HepG2 (cell line): ENCODE data around the gene CUL4A. TPM values are rescaled to one million over a fixed set of nuclear protein-coding genes. Genes with fewer than 3 reads are reported as not detected.

Experiments
- ATF1 ChIP-seq: IDR thresholded peaks from 2 replicates; pipeline ENCODE4 v1.6.1; 2016; ENCODE audit warnings: mild to moderate bottlenecking, control low read depth
- BCLAF1 ChIP-seq: fragments of 450-650 bp; IDR thresholded peaks from 2 replicates; pipeline ENCODE4 v1.6.1; 2017; ENCODE audit warnings: mild to moderate bottlenecking
- GLI4 ChIP-seq: sonication (generic); formaldehyde crosslinking; IDR thresholded peaks from 2 replicates; pipeline ENCODE4 v1.5.1; 2020; ENCODE audit warnings: missing genetic modification reagents, mild to moderate bottlenecking, moderate library complexity, borderline replicate concordance
- HDAC2 ChIP-seq: sonication (generic); formaldehyde crosslinking; IDR thresholded peaks from 2 replicates; pipeline ENCODE4 v1.4.0; 2020; ENCODE audit warnings: missing genetic modification reagents
- KLF11 ChIP-seq: IDR thresholded peaks from 2 replicates; pipeline ENCODE4 v1.6.1; 2016; ENCODE audit warnings: missing compliant biosample characterization
- KMT2A ChIP-seq: sonication (generic); formaldehyde crosslinking; IDR thresholded peaks from 2 replicates; pipeline ENCODE4 v1.4.0; 2020; ENCODE audit warnings: missing genetic modification reagents
- NFYC ChIP-seq: IDR thresholded peaks from 2 replicates; pipeline ENCODE4 v1.6.1; 2016; ENCODE audit warnings: missing genetic modification reagents, missing compliant biosample characterization
- NONO ChIP-seq, 2 experiments: fragments of 450-650 bp in 1 of 2; sonication (generic) in 1 of 2; formaldehyde crosslinking in 1 of 2; IDR thresholded peaks in 1 of 2; conservative IDR thresholded peaks in 1 of 2; 2 replicates each; pipeline versions ENCODE4 v1.6.1 to v1.8.0; 2017 to 2022; ENCODE audit warnings: mild to moderate bottlenecking in 1 of 2, missing genetic modification reagents in 1 of 2, moderate library complexity in 1 of 2
- POLR2A ChIP-seq, 2 experiments: IDR thresholded peaks; 2 replicates each; pipeline ENCODE4 v1.6.1; 2011; ENCODE audit warnings: low read depth in 2 of 2, low read length in 2 of 2, mild to moderate bottlenecking in 1 of 2, moderate library complexity in 1 of 2; ENCODE audit not compliant: insufficient read depth in 1 of 2
- POLR2G ChIP-seq: fragments of 200-400 bp; formaldehyde crosslinking; IDR thresholded peaks from 2 replicates; pipeline ENCODE4 v1.6.1; 2018; ENCODE audit warnings: mild to moderate bottlenecking, low read depth, low read length, moderate library complexity
- PRMT3 ChIP-seq: sonication (generic); formaldehyde crosslinking; IDR thresholded peaks from 2 replicates; pipeline ENCODE4 v1.8.1; 2022; ENCODE audit warnings: low read depth, mild to moderate bottlenecking, moderate library complexity, missing genetic modification reagents, borderline replicate concordance
- TBL1XR1 ChIP-seq: fragments of 150-350 bp; IDR thresholded peaks from 2 replicates; pipeline ENCODE4 v1.6.1; 2014; ENCODE audit warnings: borderline replicate concordance, low read length; ENCODE audit not compliant: partially characterized antibody
- THRA ChIP-seq: sonication (generic); formaldehyde crosslinking; IDR thresholded peaks from 2 replicates; pipeline ENCODE4 v1.4.0; 2020; ENCODE audit warnings: missing genetic modification reagents, borderline replicate concordance
- THYN1 ChIP-seq: sonication (generic); formaldehyde crosslinking; IDR thresholded peaks from 2 replicates; pipeline ENCODE4 v1.8.1; 2023; ENCODE audit warnings: low read depth, mild to moderate bottlenecking, moderate library complexity, missing genetic modification reagents, borderline replicate concordance
- ZFY ChIP-seq: sonication (generic); formaldehyde crosslinking; IDR thresholded peaks from 2 replicates; pipeline ENCODE4 v1.4.0; 2020; ENCODE audit warnings: missing genetic modification reagents
- ZNF3 ChIP-seq: IDR thresholded peaks from 2 replicates; pipeline ENCODE4 v1.7.0; 2017; ENCODE audit warnings: inconsistent platforms
- ZNF558 ChIP-seq: sonication (generic); formaldehyde crosslinking; IDR thresholded peaks from 2 replicates; pipeline ENCODE4 v1.9.0; 2022; ENCODE audit warnings: mild to moderate bottlenecking, missing genetic modification reagents, borderline replicate concordance
- ZNF790 ChIP-seq: sonication (generic); formaldehyde crosslinking; IDR thresholded peaks from 2 replicates; pipeline ENCODE4 v1.8.0; 2022; ENCODE audit warnings: missing genetic modification reagents, mild to moderate bottlenecking, borderline replicate concordance
- ZZZ3 ChIP-seq: sonication (generic); formaldehyde crosslinking; IDR thresholded peaks from 2 replicates; pipeline ENCODE4 v1.4.0; 2020; ENCODE audit warnings: missing genetic modification reagents, mild to moderate bottlenecking, borderline replicate concordance
- polyA plus RNA-seq, 8 experiments: library from polyadenylated mRNA; depleted of rRNA in 3 of 8; stranded (reverse) in 7 of 8; unstranded in 1 of 8; fragments of >200 nt; fragmentation: Illumina TruSeq in 4 of 8; extraction: Trizol in 4 of 8; gene quantifications; 2 replicates each; pipeline versions ENCODE4 v1.2.1 to v1.2.3, GENCODE V29; 2011 to 2016; ENCODE audit warnings: low read depth in 4 of 8, missing spikeins in 1 of 8, mixed read lengths in 1 of 8; ENCODE audit not compliant: insufficient read depth in 1 of 8
- total RNA-seq, 5 experiments: library from RNA; depleted of rRNA; stranded (reverse); fragments of >200 nt; fragmentation: Illumina TruSeq; extraction: Trizol; gene quantifications; 2 replicates each; pipeline ENCODE4 v1.2.3, GENCODE V29; 2016; ENCODE audit warnings: low read depth in 1 of 5
- TF ChIP-seq, protein P1 (sequence below): sonication (generic); formaldehyde crosslinking; IDR thresholded peaks from 2 replicates; pipeline ENCODE4 v1.4.0; 2020; ENCODE audit warnings: missing genetic modification reagents
- TF ChIP-seq, protein P2 (sequence below): sonication (generic); formaldehyde crosslinking; IDR thresholded peaks from 2 replicates; pipeline ENCODE4 v1.4.0; 2020; ENCODE audit warnings: mild to moderate bottlenecking, missing genetic modification reagents

The CUL4A gene
- total and polyA plus RNA-seq, 2 of the 13 experiments (the other 11 are each of a cell fraction or from before 2014, with no cell fraction given), result 51.2 to 75.3 TPM

GRCh38 chr13:113208421-113209335 is 735 bp upstream of the CUL4A start, which contains the start of gene PCID2 (continued):
- TF ChIP-seq TBL1XR1 (peak; percentile 78), NFYC (CRISPR knock-in tag) (peak; percentile 40; the same call in 1 of the 2 replicates), HDAC2 (CRISPR knock-in tag) (peak; percentile 90), THYN1 (no peak), POLR2G (peak; percentile 83), ZZZ3 (CRISPR knock-in tag) (no peak; the same call in 1 of the 2 replicates), KLF11 (0 out of 2 replicates have a peak, but pooled peaks have one; percentile 39), KMT2A (CRISPR knock-in tag) (peak; percentile 99), ZNF790 (CRISPR knock-in tag) (no peak; the same call in 1 of the 2 replicates), ZNF3 (peak; percentile 68; the same call in 1 of the 2 replicates), POLR2A (IDR thresholded peaks at IDR 0.05; ENCODE audit: insufficient read depth in 1 of 2, low read depth in 2 of 2, low read length in 2 of 2) (peak in 1 of 2 experiments; percentile 83; a peak in 2 of 4 replicates), ZNF558 (no peak), PRMT3 (peak; percentile 35; the same call in 1 of the 2 replicates), BCLAF1 (no peak), NONO (IDR thresholded peaks at IDR 0.05) (no peak), NONO (CRISPR knock-in tag; conservative IDR thresholded peaks at IDR 0.05) (peak; percentile 93), GLI4 (CRISPR knock-in tag) (peak; percentile 96; the same call in 1 of the 2 replicates), THRA (peak; percentile 41; the same call in 1 of the 2 replicates), ZFY (peak; percentile 99), ATF1 (CRISPR knock-in tag) (peak; percentile 83)
- TF ChIP-seq, protein P1, sequence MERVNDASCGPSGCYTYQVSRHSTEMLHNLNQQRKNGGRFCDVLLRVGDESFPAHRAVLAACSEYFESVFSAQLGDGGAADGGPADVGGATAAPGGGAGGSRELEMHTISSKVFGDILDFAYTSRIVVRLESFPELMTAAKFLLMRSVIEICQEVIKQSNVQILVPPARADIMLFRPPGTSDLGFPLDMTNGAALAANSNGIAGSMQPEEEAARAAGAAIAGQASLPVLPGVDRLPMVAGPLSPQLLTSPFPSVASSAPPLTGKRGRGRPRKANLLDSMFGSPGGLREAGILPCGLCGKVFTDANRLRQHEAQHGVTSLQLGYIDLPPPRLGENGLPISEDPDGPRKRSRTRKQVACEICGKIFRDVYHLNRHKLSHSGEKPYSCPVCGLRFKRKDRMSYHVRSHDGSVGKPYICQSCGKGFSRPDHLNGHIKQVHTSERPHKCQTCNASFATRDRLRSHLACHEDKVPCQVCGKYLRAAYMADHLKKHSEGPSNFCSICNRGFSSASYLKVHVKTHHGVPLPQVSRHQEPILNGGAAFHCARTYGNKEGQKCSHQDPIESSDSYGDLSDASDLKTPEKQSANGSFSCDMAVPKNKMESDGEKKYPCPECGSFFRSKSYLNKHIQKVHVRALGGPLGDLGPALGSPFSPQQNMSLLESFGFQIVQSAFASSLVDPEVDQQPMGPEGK (CRISPR knock-in tag), result peak; percentile 86
- TF ChIP-seq, protein P2, sequence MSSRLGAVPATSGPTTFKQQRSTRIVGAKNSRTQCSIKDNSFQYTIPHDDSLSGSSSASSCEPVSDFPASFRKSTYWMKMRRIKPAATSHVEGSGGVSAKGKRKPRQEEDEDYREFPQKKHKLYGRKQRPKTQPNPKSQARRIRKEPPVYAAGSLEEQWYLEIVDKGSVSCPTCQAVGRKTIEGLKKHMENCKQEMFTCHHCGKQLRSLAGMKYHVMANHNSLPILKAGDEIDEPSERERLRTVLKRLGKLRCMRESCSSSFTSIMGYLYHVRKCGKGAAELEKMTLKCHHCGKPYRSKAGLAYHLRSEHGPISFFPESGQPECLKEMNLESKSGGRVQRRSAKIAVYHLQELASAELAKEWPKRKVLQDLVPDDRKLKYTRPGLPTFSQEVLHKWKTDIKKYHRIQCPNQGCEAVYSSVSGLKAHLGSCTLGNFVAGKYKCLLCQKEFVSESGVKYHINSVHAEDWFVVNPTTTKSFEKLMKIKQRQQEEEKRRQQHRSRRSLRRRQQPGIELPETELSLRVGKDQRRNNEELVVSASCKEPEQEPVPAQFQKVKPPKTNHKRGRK (CRISPR knock-in tag), result 0 out of 2 replicates have a peak, but pooled peaks have one; percentile 33
